MCF 10A (cell line): ENCODE data around the gene DKKL1. TPM values are rescaled to one million over a fixed set of nuclear protein-coding genes. Genes with fewer than 3 reads are reported as not detected.
A peak's percentile ranks its signal among the peaks of the same experiment; 100 is the strongest.

ENCODE experiments used
- BruUV-seq: library from RNA; stranded (reverse); fragments of 400-500 nt; replicated peaks from 2 replicates; lab custom pipeline; 2021; lab: Mats Ljungman, UMichigan
- CTCF ChIA-PET: fragments of 300-600 bp; sonication (Branson Sonifier 250); formaldehyde crosslinking; extraction: SDS; loops from one replicate; lab custom pipeline; 2021; ENCODE audit warnings: antibody characterized with exemption, inconsistent platforms; lab: Yijun Ruan, JAX
- POLR2A ChIA-PET: fragments of 300-600, 350-650 bp; sonication (Branson Sonifier 250); formaldehyde crosslinking; extraction: SDS; loops from one replicate; lab custom pipeline; 2020; ENCODE audit warnings: antibody characterized with exemption, inconsistent platforms; lab: Yijun Ruan, JAX
- DNase-seq: peaks from one replicate; pipeline ENCODE4 v3.0.0-alpha.2; 2018; ENCODE audit not compliant: unreplicated experiment
- H3K27ac Mint-ChIP-seq: one replicate; pipeline ENCODE4 v1.8.0; 2022; ENCODE audit warnings: mild to moderate bottlenecking, low read depth, mixed read lengths; ENCODE audit not compliant: unreplicated experiment
- H3K27me3 Mint-ChIP-seq: one replicate; pipeline ENCODE4 v1.8.0; 2022; ENCODE audit warnings: mixed read lengths; ENCODE audit not compliant: insufficient read depth, unreplicated experiment
- H3K36me3 Mint-ChIP-seq: one replicate; pipeline ENCODE4 v1.8.0; 2022; ENCODE audit warnings: mild to moderate bottlenecking, moderate library complexity, mixed read lengths; ENCODE audit not compliant: insufficient read depth, unreplicated experiment
- H3K4me1 Mint-ChIP-seq: one replicate; pipeline ENCODE4 v1.8.0; 2022; ENCODE audit warnings: mixed read lengths; ENCODE audit not compliant: insufficient read depth, unreplicated experiment
- H3K4me3 Mint-ChIP-seq: one replicate; pipeline ENCODE4 v1.8.0; 2022; ENCODE audit warnings: mild to moderate bottlenecking, moderate library complexity, mixed read lengths; ENCODE audit not compliant: unreplicated experiment
- H3K9me3 Mint-ChIP-seq: one replicate; pipeline ENCODE4 v1.8.0; 2022; ENCODE audit warnings: mixed read lengths; ENCODE audit not compliant: unreplicated experiment
- intact Hi-C: fragments of 100-400 bp; cut with micrococcal nuclease; formaldehyde crosslinking; loops from 2 replicates; pipeline ENCODE4 v1.14.1; 2022
- total RNA-seq: library from RNA; stranded (reverse); gene quantifications from 2 replicates; pipeline ENCODE4 v1.2.3, GENCODE V29; 2022
- TF ChIP-seq, protein P1 (sequence below): fragments of 200-600 bp; IDR thresholded peaks from one replicate; pipeline ENCODE4 v1.8.0; 2022; ENCODE audit warnings: antibody characterized with exemption, mild to moderate bottlenecking; ENCODE audit not compliant: unreplicated experiment

DKKL1 gene
- total RNA-seq, 1 experiment from 2014 or later: not detected

DNA sequence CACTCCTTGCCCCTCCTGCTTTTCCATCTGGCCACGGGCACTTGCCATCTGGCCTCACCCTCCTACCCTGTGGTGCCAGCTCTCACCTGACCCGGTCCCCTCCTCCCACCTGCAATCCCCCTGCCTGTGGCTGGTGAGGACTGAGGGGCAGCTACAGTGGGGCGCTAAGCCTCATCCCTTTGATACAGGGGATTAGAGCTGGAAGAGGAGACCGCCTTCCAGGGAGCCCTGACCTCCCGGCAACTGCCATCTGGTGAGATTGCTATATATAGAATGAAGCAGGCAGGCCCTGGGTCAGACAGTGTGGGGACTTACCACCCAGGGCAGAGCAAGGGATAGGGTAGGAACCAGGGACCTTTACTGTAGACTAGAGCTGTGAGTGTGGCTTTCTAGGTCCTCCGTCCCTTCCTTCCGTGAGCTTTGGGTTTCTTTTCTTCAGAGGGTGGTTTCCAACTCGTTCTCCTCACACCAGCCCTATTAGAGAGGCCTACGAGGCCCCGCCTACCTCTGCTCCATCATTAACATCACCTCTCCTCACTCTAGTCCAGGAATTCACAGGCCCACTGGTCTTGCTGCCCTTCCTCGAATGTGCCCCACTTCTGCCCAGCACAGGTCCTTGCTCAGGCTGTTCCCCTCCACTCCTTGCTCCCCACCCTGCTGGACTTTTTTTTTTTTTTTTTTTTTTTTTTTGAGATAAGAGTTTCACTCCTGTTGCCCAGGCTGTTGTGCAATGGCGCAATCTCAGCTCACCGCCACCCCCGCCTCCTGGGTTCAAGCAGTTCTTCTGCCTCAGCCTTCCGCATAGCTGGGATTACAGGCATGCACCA lies 32.1 kb downstream of the DKKL1 start:
- ChIA-PET CTCF (interaction anchor here (0.6 to 1.3 kb wide), 5 partner anchors 15 to 170 kb away, joined by 3 to 4 read pairs (median 3); no protein-coding TSS in a partner anchor), POLR2A (no interaction called here)
- Mint-ChIP-seq H3K27me3 (peaks cover 29% of the 10 kb centered on the region), H3K36me3 (no peaks in the 10 kb centered on the region), H3K27ac (no peak overlapping the region), H3K4me1 (peaks cover 10% of the 10 kb centered on the region), H3K4me3 (no peak overlapping the region), H3K9me3 (no peaks in the 10 kb centered on the region)
- intact Hi-C loops: no loop called here
- TF ChIP-seq, protein P1, sequence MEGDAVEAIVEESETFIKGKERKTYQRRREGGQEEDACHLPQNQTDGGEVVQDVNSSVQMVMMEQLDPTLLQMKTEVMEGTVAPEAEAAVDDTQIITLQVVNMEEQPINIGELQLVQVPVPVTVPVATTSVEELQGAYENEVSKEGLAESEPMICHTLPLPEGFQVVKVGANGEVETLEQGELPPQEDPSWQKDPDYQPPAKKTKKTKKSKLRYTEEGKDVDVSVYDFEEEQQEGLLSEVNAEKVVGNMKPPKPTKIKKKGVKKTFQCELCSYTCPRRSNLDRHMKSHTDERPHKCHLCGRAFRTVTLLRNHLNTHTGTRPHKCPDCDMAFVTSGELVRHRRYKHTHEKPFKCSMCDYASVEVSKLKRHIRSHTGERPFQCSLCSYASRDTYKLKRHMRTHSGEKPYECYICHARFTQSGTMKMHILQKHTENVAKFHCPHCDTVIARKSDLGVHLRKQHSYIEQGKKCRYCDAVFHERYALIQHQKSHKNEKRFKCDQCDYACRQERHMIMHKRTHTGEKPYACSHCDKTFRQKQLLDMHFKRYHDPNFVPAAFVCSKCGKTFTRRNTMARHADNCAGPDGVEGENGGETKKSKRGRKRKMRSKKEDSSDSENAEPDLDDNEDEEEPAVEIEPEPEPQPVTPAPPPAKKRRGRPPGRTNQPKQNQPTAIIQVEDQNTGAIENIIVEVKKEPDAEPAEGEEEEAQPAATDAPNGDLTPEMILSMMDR: no peak
- peak; percentile 11 for DNase-seq
- no TSS peak for BruUV-seq

DNA sequence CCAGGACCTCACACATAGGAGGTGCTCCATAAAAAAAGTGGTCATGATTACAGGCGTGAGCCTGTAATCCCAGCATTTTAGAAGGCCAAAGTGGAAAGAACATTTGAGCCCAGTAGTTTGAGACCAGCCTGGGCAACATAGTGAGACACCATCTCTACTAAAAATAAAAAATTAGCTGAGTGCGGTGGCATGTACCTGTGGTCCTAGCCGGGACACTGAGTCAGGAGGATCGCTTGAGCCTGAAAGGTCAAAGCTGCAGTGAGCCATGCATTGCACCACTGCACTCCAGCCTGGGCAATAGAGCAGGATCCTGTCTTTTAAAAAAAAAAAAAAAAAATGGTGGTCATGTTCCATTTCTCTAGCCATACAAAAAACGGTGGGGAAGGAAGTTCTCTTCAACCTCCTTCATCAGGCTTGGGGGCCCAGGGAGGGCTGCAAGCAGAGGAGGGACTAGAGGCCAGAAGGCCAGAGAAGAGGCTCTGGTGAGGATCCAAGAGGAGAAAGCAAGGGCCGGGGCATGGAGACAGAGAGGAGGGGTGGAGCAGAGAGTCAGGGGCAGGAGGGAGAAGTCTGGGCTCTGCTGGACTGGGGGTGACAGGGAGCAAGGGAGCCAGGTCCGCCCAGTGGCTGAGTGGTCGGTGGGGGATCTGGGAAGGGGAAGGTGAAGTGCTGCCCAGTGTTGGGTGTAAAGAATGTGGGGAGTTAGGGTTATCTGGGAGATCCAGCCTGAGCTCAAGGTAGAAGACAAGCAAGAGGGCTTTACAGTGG lies 33.2 kb downstream of the DKKL1 start:
- peaks cover 7% of the 10 kb centered on the region for H3K4me1 Mint-ChIP-seq
- CTCF ChIA-PET: interaction anchor here (0.7 to 1.1 kb wide), 2 partner anchors 46 to 150 kb away, joined by 3 read pairs; no protein-coding TSS in a partner anchor
- DNase-seq: no peak
- intact Hi-C loops: no loop called here
- no peaks in the 10 kb centered on the region for H3K36me3 Mint-ChIP-seq
- TF ChIP-seq, protein P1: no peak
- peaks cover 24% of the 10 kb centered on the region for H3K27me3 Mint-ChIP-seq
- no peak overlapping the region for H3K27ac Mint-ChIP-seq
- BruUV-seq: no TSS peak
- POLR2A ChIA-PET: no interaction called here
- no peaks in the 10 kb centered on the region for H3K9me3 Mint-ChIP-seq
- H3K4me3 Mint-ChIP-seq: no peak overlapping the region

DNA sequence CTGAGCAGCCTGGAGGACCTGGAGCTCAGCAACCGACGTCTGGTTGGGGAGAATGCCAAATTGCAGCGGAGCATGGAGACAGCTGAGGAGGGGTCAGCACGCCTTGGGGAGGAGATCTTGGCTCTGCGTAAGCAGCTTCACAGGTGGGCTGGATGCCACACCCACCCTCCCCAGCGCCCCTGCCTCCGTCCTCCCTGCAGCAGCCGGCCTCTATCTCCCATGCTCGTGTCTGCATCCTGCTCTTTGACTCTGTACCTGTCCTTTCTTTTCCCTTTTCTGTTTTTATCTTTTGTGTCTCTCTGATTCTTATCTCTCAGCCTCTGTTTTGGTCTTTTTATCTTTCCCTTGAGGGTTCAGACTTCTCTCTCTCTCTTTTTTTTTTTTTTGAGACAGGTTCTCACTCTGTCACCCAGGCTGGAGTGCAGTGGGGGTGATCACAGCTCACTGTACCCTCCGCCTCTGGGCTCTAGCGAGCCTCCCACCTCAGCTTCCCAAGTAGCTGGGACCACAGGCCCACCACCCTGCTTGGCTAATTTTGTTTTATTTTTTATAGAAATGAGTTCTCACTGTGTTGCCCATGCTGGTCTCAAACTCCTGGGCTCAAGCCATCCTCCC lies 34.4 kb downstream of the DKKL1 start:
- Mint-ChIP-seq H3K27ac (no peak overlapping the region), H3K36me3 (no peaks in the 10 kb centered on the region), H3K9me3 (no peaks in the 10 kb centered on the region), H3K27me3 (peaks cover 18% of the 10 kb centered on the region), H3K4me1 (peaks cover 4% of the 10 kb centered on the region), H3K4me3 (no peak overlapping the region)
- no TSS peak for BruUV-seq
- DNase-seq: no peak
- CTCF ChIA-PET: interaction anchor here (1.1 kb wide), 1 partner anchor 45 kb away, joined by 3 read pairs; no protein-coding TSS in a partner anchor
- intact Hi-C loops: no loop called here
- POLR2A ChIA-PET: interaction anchor here (0.5 kb wide), 1 partner anchor 50 kb away, joined by 3 read pairs; no protein-coding TSS in a partner anchor
- TF ChIP-seq, protein P1: no peak
